Activated CD4-positive, alpha-beta T cell treated with anti-CD3 and anti-CD28 coated beads, Interleukin-2, Interleukin-4, amounts not matched to agents 100 ng/mL and 50 ng/mL, durations not matched to agents 16 hours and 8 hours (primary cell): ENCODE data around the gene ZNF746.
A peak's percentile ranks its signal among the peaks of the same experiment; 100 is the strongest.

Source experiments
- DNase-seq: peaks from one replicate; pipeline ENCODE4 v3.0.0-alpha.2; 2020; ENCODE audit warnings: low spot score

The ZNF746 gene

GRCh38 chr7:149490083-149490760 lies 7.4 kb downstream of the ZNF746 start:
- DNase-seq, result no peak

DNA sequence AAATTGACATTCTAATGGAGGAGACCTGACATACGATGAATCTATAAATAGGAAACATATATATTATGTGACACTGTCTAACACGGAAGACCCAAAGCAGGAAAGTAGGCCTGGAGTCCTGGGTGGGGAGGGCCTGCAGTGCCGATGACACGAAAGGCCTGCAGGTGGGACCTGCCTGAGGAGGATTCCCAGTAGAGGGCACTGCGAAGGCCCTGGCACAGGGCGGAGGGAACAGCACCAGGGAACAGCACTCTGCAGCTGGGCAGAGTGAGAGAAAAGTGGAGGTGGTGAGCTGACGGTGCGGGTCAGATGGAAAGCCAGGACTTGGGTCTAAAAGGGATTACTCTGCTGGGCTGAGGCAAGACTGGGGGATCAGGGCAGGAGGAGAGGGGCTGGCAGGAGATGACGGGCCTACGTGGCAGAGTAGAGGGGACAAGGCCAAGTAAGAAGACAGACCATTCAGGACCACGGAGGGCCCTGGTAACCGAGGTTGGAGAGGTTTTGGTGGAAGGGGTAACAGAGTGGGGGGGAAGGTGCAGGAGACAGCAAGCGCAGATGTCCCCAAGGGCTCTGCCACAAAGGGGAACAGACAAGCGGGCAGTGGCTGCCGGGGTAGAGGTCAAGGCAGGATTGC lies 8.1 kb downstream of the ZNF746 start:
- no peak for DNase-seq

DNA sequence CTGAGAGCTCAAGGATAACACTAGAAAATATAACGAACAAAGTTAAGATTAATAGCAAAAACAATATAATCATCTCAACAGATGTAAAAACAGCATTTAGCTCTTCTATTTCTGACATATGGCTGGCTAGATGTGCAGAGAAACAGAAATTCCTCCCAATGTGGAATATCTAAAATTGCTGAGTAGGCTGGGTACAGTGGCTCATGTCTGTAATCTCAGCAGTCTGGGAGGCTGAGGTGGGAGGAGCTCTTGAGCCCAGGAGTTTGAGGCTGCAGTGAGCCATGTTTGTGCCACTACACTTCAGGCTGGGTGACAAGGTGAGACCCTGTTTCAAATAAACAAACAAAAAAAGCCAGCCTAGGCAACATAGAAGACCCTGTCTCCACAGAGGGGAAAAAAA lies 18.0 kb downstream of the ZNF746 start:
- no peak for DNase-seq

DNA sequence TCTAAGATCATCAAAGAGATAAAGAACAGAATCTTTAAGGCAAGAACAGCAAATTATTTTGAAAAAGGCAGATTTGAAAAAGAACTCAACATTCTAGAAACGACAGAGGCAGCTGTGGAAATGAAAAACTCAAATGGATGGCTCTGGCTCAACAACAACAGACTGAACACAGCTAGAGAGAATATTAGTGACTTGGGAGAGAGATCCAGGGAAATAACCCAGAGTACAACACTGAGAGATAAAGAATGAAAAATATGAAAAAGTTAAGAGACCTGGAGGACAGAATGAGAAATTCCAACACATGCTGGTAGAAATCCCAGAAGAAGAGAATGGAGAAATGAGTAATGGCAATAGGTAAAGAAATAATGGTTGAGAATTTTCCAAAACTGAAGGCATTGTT lies 18.9 kb downstream of the ZNF746 start:
- DNase-seq, result no peak

DNA sequence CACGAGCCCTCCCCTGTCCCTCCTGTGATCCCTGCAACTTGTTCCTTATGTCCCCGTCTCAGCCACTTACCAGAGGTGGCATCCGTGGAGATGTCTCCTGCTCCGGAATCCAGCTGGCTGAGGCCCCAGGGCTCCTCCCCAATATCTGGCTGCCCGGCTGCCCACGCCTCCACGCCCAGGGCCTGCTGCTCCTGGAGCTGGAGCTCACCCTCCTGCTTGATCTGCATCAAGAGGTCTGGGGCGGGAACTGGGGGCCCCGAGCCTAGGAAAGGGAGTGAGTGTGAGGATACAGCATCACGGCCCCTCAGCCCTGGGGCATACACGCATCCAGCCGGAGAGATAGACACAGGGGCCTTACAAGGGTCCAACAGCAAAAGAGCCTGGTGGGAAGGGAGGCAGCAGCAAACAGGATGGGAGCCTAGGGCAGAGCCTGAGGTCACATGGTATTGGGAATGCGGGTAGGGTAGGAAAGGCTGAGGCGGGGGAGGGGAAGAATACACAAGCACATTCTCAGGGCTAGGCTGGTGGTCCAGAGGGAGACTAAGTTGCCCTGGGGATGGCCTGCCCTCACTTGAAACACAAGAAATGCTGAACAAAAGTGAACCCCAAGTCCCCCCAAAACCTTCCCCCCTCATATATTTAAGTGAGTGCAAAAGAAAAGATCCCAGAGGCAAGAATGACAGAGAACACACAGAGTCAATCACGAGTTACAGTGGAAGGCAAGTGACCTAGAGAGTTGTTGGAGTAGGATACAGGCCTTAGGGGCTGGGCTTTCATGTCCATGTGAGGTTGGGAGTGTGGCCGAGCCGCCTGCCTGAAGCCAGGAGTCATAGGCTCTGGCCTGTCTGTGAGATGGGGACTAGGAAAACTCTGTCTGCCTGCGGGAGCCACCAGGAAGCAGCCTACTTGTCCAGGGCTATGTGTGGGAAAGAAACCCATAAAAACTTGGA lies 19.8 kb downstream of the ZNF746 start:
- no peak for DNase-seq

DNA sequence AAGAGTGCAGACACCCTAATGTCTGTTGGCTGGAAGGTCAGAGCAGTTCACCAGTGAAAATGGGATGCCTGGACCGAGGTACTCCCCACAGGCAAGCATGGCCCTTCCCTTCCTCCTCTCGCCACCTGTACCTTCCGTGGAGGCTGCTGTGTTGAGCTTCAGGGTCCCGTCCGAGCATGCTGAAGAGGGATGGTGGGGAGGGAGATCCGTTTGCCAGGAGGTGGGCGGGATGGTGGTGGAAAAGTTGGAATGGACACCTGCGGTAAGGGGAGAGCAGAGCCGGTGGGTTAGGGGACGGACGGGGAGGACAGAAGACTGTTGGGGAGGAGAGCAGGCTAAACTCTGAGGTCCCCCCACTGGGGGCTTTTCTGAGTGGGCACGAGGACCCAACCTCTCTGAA lies 20.8 kb downstream of the ZNF746 start:
- DNase-seq, result no peak

GRCh38 chr7:149475121-149476045 lies 22.2 kb downstream of the ZNF746 start:
- DNase-seq, result no peak

DNA sequence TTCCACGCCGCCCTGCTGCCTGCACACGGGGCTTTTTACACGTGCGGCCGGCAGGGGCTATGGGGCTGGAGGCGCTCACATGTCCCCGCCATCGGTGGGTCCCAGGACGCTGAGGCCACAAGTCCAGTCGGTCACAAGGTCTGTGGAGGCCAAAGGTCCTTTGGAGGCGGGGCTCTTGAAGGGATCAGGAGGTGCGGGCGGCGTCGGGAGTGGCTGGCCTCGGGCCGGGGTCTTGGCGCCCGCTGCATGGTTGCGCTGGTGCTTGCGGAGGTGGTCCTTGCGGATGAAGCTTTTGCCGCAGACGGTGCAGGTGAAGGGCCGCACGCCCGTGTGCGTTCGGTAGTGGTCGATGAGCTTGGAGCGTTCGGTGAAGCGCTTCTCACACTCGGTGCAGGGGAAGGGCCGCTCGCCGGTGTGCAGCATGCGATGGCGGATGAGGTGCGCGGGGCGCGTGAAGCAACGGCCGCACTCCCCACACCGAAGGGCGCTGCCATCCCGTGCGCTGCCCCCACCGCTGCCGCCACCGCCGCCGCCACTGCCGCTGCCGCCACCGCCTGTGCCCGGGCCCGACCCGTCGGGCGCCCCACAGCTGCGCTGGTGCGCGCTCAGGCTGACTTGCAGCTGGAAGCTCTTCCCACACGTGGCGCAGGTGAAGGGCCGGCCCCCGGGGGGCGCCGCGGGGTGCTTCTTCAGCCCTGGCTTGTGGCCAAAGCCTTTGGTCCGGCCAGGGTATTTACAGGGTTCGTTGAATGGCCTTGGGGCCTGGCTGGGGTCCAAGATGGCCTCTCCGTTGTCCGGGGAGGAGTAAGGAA lies 23.1 kb downstream of the ZNF746 start:
- no peak for DNase-seq

GRCh38 chr7:149473251-149473650 lies 24.4 kb downstream of the ZNF746 start:
- DNase-seq, result no peak

- DNase-seq, result no peak
Observed at GRCh38 chr7:149471289-149471953, 26.2 kb downstream of the ZNF746 start.

GRCh38 chr7:149469806-149470205 lies 27.8 kb downstream of the ZNF746 start:
- no peak for DNase-seq

DNA sequence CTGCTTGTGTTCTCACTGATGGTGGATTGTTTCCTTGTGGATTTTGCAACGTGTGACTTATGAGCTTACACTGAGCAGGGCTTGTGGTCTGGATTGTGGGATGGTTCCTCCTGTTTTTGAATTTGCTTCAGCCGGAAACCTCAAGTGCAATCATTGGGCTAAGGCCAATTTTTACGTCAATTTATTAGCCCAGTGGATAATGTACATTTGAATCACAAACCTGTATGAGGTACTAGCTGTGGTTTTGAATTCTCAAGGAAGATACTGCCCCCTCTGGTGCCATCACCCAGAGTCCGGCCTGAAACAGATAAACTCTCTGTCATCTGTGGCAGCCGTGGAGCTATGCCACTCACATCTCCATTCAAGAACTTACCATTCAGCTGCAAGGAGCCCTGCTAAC lies 29.4 kb downstream of the ZNF746 start:
- no peak for DNase-seq

DNA sequence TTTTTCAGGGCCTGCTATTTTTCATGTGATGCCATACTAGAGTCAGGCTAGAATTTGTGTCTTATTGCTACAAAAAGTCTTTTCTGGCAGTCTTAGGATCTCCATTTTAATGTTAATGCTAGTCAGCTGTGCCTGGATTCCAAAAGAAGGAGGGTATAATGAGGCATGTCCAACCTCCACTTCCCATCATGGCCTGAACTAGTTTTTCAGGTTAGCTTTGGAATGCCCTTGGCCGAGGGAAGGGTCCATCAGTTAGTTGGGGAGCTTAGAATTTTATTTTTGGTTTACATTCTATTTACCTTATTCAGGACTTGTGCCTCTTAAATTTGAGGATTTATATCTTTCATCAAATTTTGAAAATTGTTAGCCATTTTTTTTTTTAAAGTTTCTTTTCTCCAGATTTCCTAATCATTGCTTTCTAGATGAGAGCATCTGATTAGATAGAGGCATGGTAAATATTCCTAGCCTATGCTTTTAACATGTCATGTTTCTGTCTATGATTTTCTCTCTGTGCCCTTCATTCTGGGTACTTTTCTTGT lies 30.2 kb downstream of the ZNF746 start:
- DNase-seq, result no peak

DNA sequence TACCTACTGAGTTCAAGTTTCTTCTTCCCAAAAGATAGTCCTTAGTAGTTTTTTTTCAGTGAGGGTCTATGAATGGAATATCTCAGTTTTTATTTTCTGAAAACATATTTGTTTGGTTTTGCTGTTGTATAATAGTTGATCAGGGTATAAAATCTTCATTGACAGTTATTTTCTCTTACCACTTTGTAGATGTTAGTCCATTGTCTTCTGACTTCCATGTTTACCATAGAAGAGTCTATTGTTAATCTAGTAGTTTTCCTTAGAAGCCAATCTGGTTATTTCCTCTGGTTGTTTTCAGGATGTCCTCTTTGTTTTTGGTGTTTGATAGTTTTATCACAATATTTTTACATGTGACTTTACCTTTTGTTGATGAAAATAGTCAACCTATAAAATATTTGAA lies 31.2 kb downstream of the ZNF746 start:
- DNase-seq, result no peak

DNA sequence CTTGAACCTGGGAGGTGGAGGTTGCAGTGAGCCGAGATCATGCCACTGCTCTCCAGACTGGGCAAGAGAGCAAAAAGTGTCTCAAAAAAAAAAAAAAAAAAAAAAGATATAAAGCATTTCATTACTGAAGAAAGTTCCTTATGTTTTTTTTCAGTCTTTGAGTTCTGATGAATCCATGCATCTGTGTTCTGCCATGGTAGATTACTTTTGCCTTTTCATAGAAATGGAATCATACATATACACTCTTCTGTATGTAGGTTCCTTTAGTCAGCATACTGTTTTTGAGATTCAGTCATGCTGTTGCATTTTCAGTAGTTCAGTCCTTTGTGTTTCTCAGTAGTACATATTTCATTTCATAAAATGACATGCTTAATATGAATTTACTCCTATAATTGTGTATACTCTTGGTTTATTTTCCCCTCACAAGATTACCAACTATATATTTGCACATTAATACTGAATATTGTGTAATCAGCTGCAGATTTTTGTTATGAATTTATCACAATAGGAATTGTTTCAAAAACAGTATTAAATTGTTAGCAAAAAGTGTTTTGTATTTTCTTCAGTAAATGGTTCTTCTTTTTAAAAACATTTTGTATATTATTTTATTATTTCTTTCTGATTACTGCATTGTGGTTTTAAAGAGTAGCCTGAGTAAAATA lies 34.0 kb downstream of the ZNF746 start:
- no peak for DNase-seq

DNA sequence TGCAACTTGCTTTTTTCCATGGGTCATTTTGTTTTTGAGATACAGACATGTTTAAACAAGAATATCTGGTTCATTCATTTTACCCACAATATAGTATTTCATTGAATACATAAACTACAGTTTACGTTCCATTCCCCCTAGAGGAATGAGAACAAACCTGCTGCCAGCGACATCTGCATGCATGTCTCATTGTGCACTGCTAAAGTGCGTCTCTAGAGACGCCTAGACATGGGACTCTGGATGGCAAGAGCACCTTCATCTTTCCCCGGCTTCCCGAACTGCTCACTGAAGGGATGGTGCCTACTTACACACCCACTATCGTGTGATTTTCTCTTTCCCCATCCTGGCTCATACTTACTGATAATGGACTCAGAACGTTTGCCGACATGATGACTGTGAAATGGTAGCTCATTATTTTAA lies 35.5 kb downstream of the ZNF746 start:
- no peak for DNase-seq

GRCh38 chr7:149460493-149461277 lies 36.9 kb downstream of the ZNF746 start, which contains the start of gene ZNF777:
Gene ZNF777 (minus strand): TSS chr7:149461062. CDS start chr7:149456022, 5,040 bp downstream.
- peak; percentile 88 for DNase-seq
